WTC11 (cell line): ENCODE data around the gene KRT35. TPM values are rescaled to one million over a fixed set of nuclear protein-coding genes. Genes with fewer than 3 reads are reported as not detected.

Source experiments
- ATAC-seq: fragments of 200-7000 bp; cut with Tn5 transposase; 2 replicates; pipeline ENCODE4 v1.10.0; 2021; ENCODE audit warnings: mild to moderate bottlenecking, moderate library complexity
- CTCF ChIA-PET: fragments of 300-600 bp; sonication (Branson Sonifier 250); formaldehyde crosslinking; loops from one replicate; lab custom pipeline; 2021; ENCODE audit warnings: antibody characterized with exemption; lab: Charles Lee
- POLR2A ChIA-PET: fragments of 350-600 bp; sonication (Branson Sonifier 250); formaldehyde crosslinking; loops from one replicate; lab custom pipeline; 2021; ENCODE audit warnings: antibody characterized with exemption; lab: Charles Lee
- DNase-seq: peaks from one replicate; pipeline ENCODE4 v3.0.0; 2021; ENCODE audit warnings: low spot score
- H3K27ac Mint-ChIP-seq: 2 replicates; pipeline ENCODE4 v1.8.0; 2021; ENCODE audit warnings: mixed read lengths
- H3K27me3 Mint-ChIP-seq: 2 replicates; pipeline ENCODE4 v1.8.0; 2021; ENCODE audit warnings: low read depth, mild to moderate bottlenecking, moderate library complexity, mixed read lengths
- H3K36me3 Mint-ChIP-seq: 2 replicates; pipeline ENCODE4 v1.8.0; 2021; ENCODE audit warnings: mixed read lengths
- H3K4me1 Mint-ChIP-seq: 2 replicates; pipeline ENCODE4 v1.8.0; 2022; ENCODE audit warnings: mixed read lengths
- H3K4me3 Mint-ChIP-seq: 2 replicates; pipeline ENCODE4 v1.8.0; 2021; ENCODE audit warnings: mild to moderate bottlenecking, moderate library complexity, mixed read lengths
- H3K9me3 Mint-ChIP-seq: 2 replicates; pipeline ENCODE4 v1.8.0; 2021; ENCODE audit warnings: mixed read lengths
- CDX4 ChIP-seq: fragments of 250-450 bp; sonication (Bioruptor Pico); IDR thresholded peaks from 2 replicates; pipeline ENCODE4 v1.9.0; 2021; ENCODE audit warnings: moderate library complexity, mild to moderate bottlenecking, inconsistent platforms, borderline replicate concordance
- CREM ChIP-seq: sonication (generic); formaldehyde crosslinking; IDR thresholded peaks from 2 replicates; pipeline ENCODE4 v1.8.1; 2022; ENCODE audit warnings: mild to moderate bottlenecking, missing genetic modification reagents, moderate library complexity
- E2F5 ChIP-seq: sonication (generic); formaldehyde crosslinking; IDR thresholded peaks from 2 replicates; pipeline ENCODE4 v1.8.1; 2022; ENCODE audit warnings: mild to moderate bottlenecking, moderate library complexity, missing genetic modification reagents
- ELF4 ChIP-seq: sonication (generic); formaldehyde crosslinking; IDR thresholded peaks from 2 replicates; pipeline ENCODE4 v1.8.1; 2022; ENCODE audit warnings: low read depth, mild to moderate bottlenecking, moderate library complexity, missing genetic modification reagents
- ERG ChIP-seq: fragments of 250-450 bp; sonication (Bioruptor Pico); IDR thresholded peaks from 2 replicates; pipeline ENCODE4 v1.8.0; 2021; ENCODE audit warnings: mild to moderate bottlenecking
- ESRRA ChIP-seq: sonication (generic); formaldehyde crosslinking; IDR thresholded peaks from 2 replicates; pipeline ENCODE4 v1.8.1; 2022; ENCODE audit warnings: mild to moderate bottlenecking, missing genetic modification reagents, borderline replicate concordance
- GABPB1 ChIP-seq: sonication (generic); formaldehyde crosslinking; IDR thresholded peaks from 2 replicates; pipeline ENCODE4 v1.8.1; 2023; ENCODE audit warnings: mild to moderate bottlenecking, missing genetic modification reagents
- GRHL2 ChIP-seq: fragments of 250-450 bp; sonication (Bioruptor Pico); IDR thresholded peaks from 2 replicates; pipeline ENCODE4 v1.8.0; 2022; ENCODE audit warnings: mild to moderate bottlenecking, moderate library complexity; ENCODE audit not compliant: insufficient replicate concordance, severe bottlenecking
- HMGXB4 ChIP-seq: sonication (generic); formaldehyde crosslinking; IDR thresholded peaks from 2 replicates; pipeline ENCODE4 v1.8.1; 2023; ENCODE audit warnings: mild to moderate bottlenecking, moderate library complexity, missing genetic modification reagents
- MXD4 ChIP-seq: fragments of 250-450 bp; sonication (Bioruptor Pico); IDR thresholded peaks from 2 replicates; pipeline ENCODE4 v1.8.0; 2021; ENCODE audit warnings: mild to moderate bottlenecking, moderate library complexity, borderline replicate concordance
- NFATC4 ChIP-seq: fragments of 250-450 bp; sonication (Bioruptor Pico); IDR thresholded peaks from 2 replicates; pipeline ENCODE4 v1.9.0; 2021; ENCODE audit warnings: mild to moderate bottlenecking
- NFE2L1 ChIP-seq: sonication (generic); formaldehyde crosslinking; IDR thresholded peaks from 2 replicates; pipeline ENCODE4 v1.8.1; 2023; ENCODE audit warnings: missing genetic modification reagents
- NR1H2 ChIP-seq: sonication (generic); formaldehyde crosslinking; IDR thresholded peaks from 2 replicates; pipeline ENCODE4 v1.9.0; 2021; ENCODE audit warnings: mild to moderate bottlenecking, moderate library complexity, missing genetic modification reagents
- OVOL2 ChIP-seq: fragments of 250-450 bp; sonication (Bioruptor Pico); IDR thresholded peaks from 2 replicates; pipeline ENCODE4 v1.9.0; 2021; ENCODE audit warnings: mild to moderate bottlenecking, borderline replicate concordance
- PREB ChIP-seq: sonication (generic); formaldehyde crosslinking; IDR thresholded peaks from 2 replicates; pipeline ENCODE4 v1.8.1; 2022; ENCODE audit warnings: mild to moderate bottlenecking, missing genetic modification reagents, moderate library complexity, borderline replicate concordance
- RORB ChIP-seq: fragments of 250-450 bp; sonication (Bioruptor Pico); IDR thresholded peaks from 2 replicates; pipeline ENCODE4 v1.9.0; 2021; ENCODE audit warnings: mild to moderate bottlenecking
- SOX15 ChIP-seq: fragments of 250-450 bp; sonication (Bioruptor Pico); IDR thresholded peaks from 2 replicates; pipeline ENCODE4 v1.9.0; 2021; ENCODE audit warnings: mild to moderate bottlenecking
- USF1 ChIP-seq: sonication (generic); formaldehyde crosslinking; IDR thresholded peaks from 2 replicates; pipeline ENCODE4 v1.8.0; 2022; ENCODE audit warnings: mild to moderate bottlenecking, missing genetic modification reagents
- USF2 ChIP-seq: sonication (generic); formaldehyde crosslinking; IDR thresholded peaks from 2 replicates; pipeline ENCODE4 v1.8.1; 2023; ENCODE audit warnings: mild to moderate bottlenecking, missing genetic modification reagents, moderate library complexity
- ZNF121 ChIP-seq: sonication (generic); formaldehyde crosslinking; IDR thresholded peaks from 2 replicates; pipeline ENCODE4 v1.8.0; 2023; ENCODE audit warnings: missing genetic modification reagents
- ZNF396 ChIP-seq: fragments of 250-450 bp; sonication (Bioruptor Pico); IDR thresholded peaks from 2 replicates; pipeline ENCODE4 v1.8.0; 2021; ENCODE audit warnings: mild to moderate bottlenecking, moderate library complexity, borderline replicate concordance
- ZNF416 ChIP-seq: fragments of 250-450 bp; sonication (Bioruptor Pico); IDR thresholded peaks from 2 replicates; pipeline ENCODE4 v1.9.0; 2021; ENCODE audit warnings: mild to moderate bottlenecking, inconsistent platforms
- ZNF671 ChIP-seq: fragments of 250-450 bp; sonication (Bioruptor Pico); IDR thresholded peaks from 2 replicates; pipeline ENCODE4 v1.8.0; 2021; ENCODE audit warnings: mild to moderate bottlenecking
- total RNA-seq: library from RNA; stranded (reverse); gene quantifications from 3 replicates; pipeline ENCODE4 v1.2.3, GENCODE V29; 2021

KRT35 gene
- total RNA-seq, 1 experiment from 2014 or later = not detected

- TF ChIP-seq ERG (CRISPR knock-in tag) (no peak), USF1 (CRISPR knock-in tag) (no peak), ZNF121 (CRISPR knock-in tag) (no peak), ESRRA (no peak), RORB (no peak)
Observed at GRCh38 chr17:41523787-41524186, 42.8 kb upstream of the KRT35 start (continued).

GRCh38 chr17:41523225-41523593 lies 42.3 kb upstream of the KRT35 start:
- peaks cover 29% of the 10 kb centered on the region for H3K4me1 Mint-ChIP-seq
- TF ChIP-seq ELF4 (CRISPR knock-in tag) = no peak
- TF ChIP-seq MXD4 (CRISPR knock-in tag) = no peak
- no peak for TF ChIP-seq E2F5 (CRISPR knock-in tag)
- no peak for TF ChIP-seq ZNF121 (CRISPR knock-in tag)
- TF ChIP-seq PREB = no peak
- TF ChIP-seq SOX15 (CRISPR knock-in tag) = no peak
- no peak for TF ChIP-seq ZNF396 (CRISPR knock-in tag)
- TF ChIP-seq OVOL2 (CRISPR knock-in tag) = no peak
- TF ChIP-seq NR1H2 = no peak
- TF ChIP-seq, all 79 proteins: peak for 0
- DNase-seq = no peak
- CTCF ChIA-PET = interaction anchor here (1.1 to 7.5 kb wide), 5 partner anchors 26 to 140 kb away, joined by 3 to 125 read pairs (median 11); no protein-coding TSS in a partner anchor
- Mint-ChIP-seq H3K27me3 (no peaks in the 10 kb centered on the region; the same call in 1 of the 2 replicates), H3K27ac (no peak overlapping the region), H3K4me3 (no peak overlapping the region), H3K9me3 (no peaks in the 10 kb centered on the region), H3K36me3 (peaks cover 26% of the 10 kb centered on the region)
- no peak for ATAC-seq
- POLR2A ChIA-PET = no interaction called here

- ChIA-PET POLR2A (interaction anchor here (1.2 to 1.3 kb wide), 2 partner anchors 16 to 27 kb away, joined by 4 read pairs; no protein-coding TSS in a partner anchor), CTCF (interaction anchor here (0.6 to 2.9 kb wide), 10 partner anchors 9 to 144 kb away, joined by 3 to 52 read pairs (median 10); no protein-coding TSS in a partner anchor)
- H3K27ac Mint-ChIP-seq = no peak overlapping the region
- H3K4me3 Mint-ChIP-seq = no peak overlapping the region
- DNase-seq (no peak), ATAC-seq (no peak; the same call in 1 of the 2 replicates)
- peaks cover 29% of the 10 kb centered on the region for H3K4me1 Mint-ChIP-seq
- peaks cover 26% of the 10 kb centered on the region for H3K36me3 Mint-ChIP-seq
- H3K9me3 Mint-ChIP-seq = no peaks in the 10 kb centered on the region
- H3K27me3 Mint-ChIP-seq = no peaks in the 10 kb centered on the region; the same call in 1 of the 2 replicates
- no peak for TF ChIP-seq ZNF416 (CRISPR knock-in tag)
- TF ChIP-seq ZNF671 (CRISPR knock-in tag) = 0 out of 2 replicates have a peak, but pooled peaks have one; percentile 15
- TF ChIP-seq GABPB1 (CRISPR knock-in tag) = no peak
- no peak for TF ChIP-seq NFATC4 (CRISPR knock-in tag)
- no peak for TF ChIP-seq USF2 (CRISPR knock-in tag)
- no peak for TF ChIP-seq HMGXB4 (CRISPR knock-in tag)
- no peak for TF ChIP-seq CREM
- TF ChIP-seq CDX4 = no peak
- TF ChIP-seq GRHL2 (CRISPR knock-in tag) = no peak
- TF ChIP-seq ERG (CRISPR knock-in tag) = 0 out of 2 replicates have a peak, but pooled peaks have one; percentile 37
- TF ChIP-seq NFE2L1 (CRISPR knock-in tag) = no peak
Observed at GRCh38 chr17:41522301-41523224, 41.6 kb upstream of the KRT35 start.
